Transverse colon (tissue), 4 donors: Measurements from ENCODE around the gene UBAC2. TPM values are rescaled to one million over a fixed set of nuclear protein-coding genes. Genes with fewer than 3 reads are reported as not detected.

Source experiments
- DNase-seq: peaks from one replicate; pipeline ENCODE4 v3.0.0-alpha.2; 2019
- H3K27ac ChIP-seq, 4 donors: fragments of 200-600 bp; sonication (generic); 2 replicates each; pipeline ENCODE4 v1.5.1; 2016 to 2018; ENCODE audit warnings: inconsistent platforms in 4 of 4
- H3K27me3 ChIP-seq: fragments of 200-600 bp; sonication (generic); 2 replicates; pipeline ENCODE4 v1.5.1; 2017; ENCODE audit warnings: inconsistent platforms
- H3K36me3 ChIP-seq, 4 donors: fragments of 200-600 bp; sonication (generic); 2 replicates each; pipeline ENCODE4 v1.5.1; 2017 to 2019; ENCODE audit warnings: inconsistent platforms in 4 of 4
- H3K4me1 ChIP-seq, 4 donors: fragments of 200-600 bp; sonication (generic); 2 replicates each; pipeline ENCODE4 v1.5.1; 2017 to 2020; ENCODE audit warnings: inconsistent platforms in 4 of 4
- H3K4me3 ChIP-seq, 4 donors: fragments of 200-600 bp; sonication (generic); 1 replicate in 1 of 4; 2 replicates in 3 of 4; pipeline versions ENCODE4 v1.5.1 to v1.6.1; 2017 to 2019; ENCODE audit warnings: inconsistent platforms in 4 of 4
- H3K9me3 ChIP-seq, 2 donors: fragments of 200-600 bp; sonication (generic); 2 replicates each; pipeline ENCODE4 v1.5.1; 2017 to 2019; ENCODE audit warnings: inconsistent platforms in 2 of 2
- CTCF ChIP-seq, 5 experiments: fragments of 200-600 bp in 3 of 5; fragments of 450-650 bp in 2 of 5; sonication (generic) in 3 of 5; IDR thresholded peaks; 1 replicate in 2 of 5; 2 replicates in 3 of 5; pipeline ENCODE4 v1.5.1; 2016 to 2017; ENCODE audit warnings: antibody characterized with exemption in 5 of 5, inconsistent platforms in 3 of 5, mild to moderate bottlenecking in 2 of 5, moderate library complexity in 1 of 5
- EP300 ChIP-seq: sonication (generic); formaldehyde crosslinking; IDR thresholded peaks from one replicate; pipeline ENCODE4 v1.6.1; 2017; ENCODE audit warnings: antibody characterized with exemption, low read depth
- POLR2A ChIP-seq: fragments of 450-650 bp; IDR thresholded peaks from one replicate; pipeline ENCODE4 v1.6.1; 2016; ENCODE audit warnings: antibody characterized with exemption, mild to moderate bottlenecking, moderate library complexity
- POLR2AphosphoS5 ChIP-seq, 3 donors: sonication (generic); formaldehyde crosslinking; IDR thresholded peaks; one replicate each; pipeline ENCODE4 v1.6.1; 2016; ENCODE audit warnings: antibody characterized with exemption in 3 of 3
- WGBS, 2 donors: methylation state at CpG; one replicate each; pipeline ENCODE4 v1.1.5; 2018; ENCODE audit warnings: low coverage in 1 of 2; 5-methylcytosine and 5-hydroxymethylcytosine counted together
- in situ Hi-C, 4 donors: fragments of 200-750 bp; cut with MboI; loops; one replicate each; pipeline versions ENCODE4 v1.15.0 to v1.15.1; 2017; ENCODE audit warnings: low sequenced_read_pairs in 3 of 4, low pct_ligation_motif_present in 1 of 4, low pct_unique_long_range_greater_than_20kb in 1 of 4
- intact Hi-C: fragments of 100-400 bp; cut with DNase I; formaldehyde crosslinking; loops from one replicate; pipeline ENCODE4 v1.15.1; 2023; ENCODE audit warnings: low total_unique reads
- total RNA-seq, 4 donors: library from RNA; depleted of rRNA; stranded (reverse); fragments of >200 nt; gene quantifications; one replicate each; pipeline ENCODE4 v1.1.0, GENCODE V29; 2016

The UBAC2 gene
- total RNA-seq, 4 donors from 2014 or later: 34.4 to 77.3 (median 66.5) TPM

GRCh38 chr13:99425485-99426341 is 225.1 kb downstream of the UBAC2 start:
- H3K4me1 ChIP-seq: peaks cover 0 to 5% (median 2%) of the 10 kb centered on the region in 4 donors
- in situ Hi-C loops (loop anchor here in 2 of 4 donors (25.0 kb wide), 1 partner anchor 238 kb away; no protein-coding TSS in a partner anchor), intact Hi-C loops (no loop called here)
- no peaks in the 10 kb centered on the region for H3K36me3 ChIP-seq
- WGBS, 2 donors: 71 to 77% methylated on average over 9 to 18 of the region's 18 CpGs
- no peaks in the 10 kb centered on the region for H3K27me3 ChIP-seq
- H3K27ac ChIP-seq: peak overlapping the region in 3 of 4 donors; percentile 10 to 57 (median 53)
- no peak overlapping the region for H3K4me3 ChIP-seq
- TF ChIP-seq POLR2AphosphoS5 (IDR thresholded peaks at IDR 0.05) (no peak), EP300 (no peak), POLR2A (no peak), CTCF (IDR thresholded peaks at IDR 0.05) (no peak)
- H3K9me3 ChIP-seq: no peaks in the 10 kb centered on the region
- peak; percentile 64 for DNase-seq

GRCh38 chr13:99426426-99426825 is 225.8 kb downstream of the UBAC2 start:
- TF ChIP-seq POLR2AphosphoS5 (IDR thresholded peaks at IDR 0.05): no peak
- no peak for TF ChIP-seq POLR2A
- no peak for TF ChIP-seq CTCF (IDR thresholded peaks at IDR 0.05)
- TF ChIP-seq EP300: no peak
- no peak for DNase-seq
- WGBS, 2 donors: 77 to 80% methylated on average over 1 to 7 of the region's 7 CpGs
- peaks cover 0 to 5% (median 2%) of the 10 kb centered on the region in 4 donors for H3K4me1 ChIP-seq
- H3K27me3 ChIP-seq: no peaks in the 10 kb centered on the region
- no peak overlapping the region for H3K27ac ChIP-seq
- no peaks in the 10 kb centered on the region for H3K9me3 ChIP-seq
- in situ Hi-C loops: loop anchor here in 2 of 4 donors (25.0 kb wide), 1 partner anchor 239 kb away; no protein-coding TSS in a partner anchor
- no peaks in the 10 kb centered on the region for H3K36me3 ChIP-seq
- H3K4me3 ChIP-seq: no peak overlapping the region
- intact Hi-C loops: no loop called here

GRCh38 chr13:99429670-99430069 is 229.0 kb downstream of the UBAC2 start:
- Histone ChIP-seq H3K36me3 (no peaks in the 10 kb centered on the region), H3K4me3 (no peak overlapping the region), H3K9me3 (no peaks in the 10 kb centered on the region), H3K27me3 (no peaks in the 10 kb centered on the region), H3K4me1 (peaks cover 0 to 20% (median 2%) of the 10 kb centered on the region in 4 donors), H3K27ac (no peak overlapping the region)
- in situ Hi-C loops (loop anchor here (10.0 to 25.0 kb wide), 3 partner anchors 45 to 242 kb away; no protein-coding TSS in a partner anchor), intact Hi-C loops (no loop called here)
- TF ChIP-seq POLR2A: no peak
- TF ChIP-seq EP300: no peak
- no peak for TF ChIP-seq POLR2AphosphoS5 (IDR thresholded peaks at IDR 0.05)
- TF ChIP-seq CTCF (IDR thresholded peaks at IDR 0.05): no peak
- DNase-seq: no peak
- 84 to 85% methylated on average over 9 to 10 of the region's 10 CpGs for whole genome bisulfite sequencing, 2 donors

- H3K27ac ChIP-seq: peak overlapping the region; percentile 28 to 61 (median 42)
- H3K27me3 ChIP-seq: no peaks in the 10 kb centered on the region
- H3K9me3 ChIP-seq: no peaks in the 10 kb centered on the region
- in situ Hi-C loops: loop anchor here (10.0 to 25.0 kb wide), 3 partner anchors 47 to 245 kb away; no protein-coding TSS in a partner anchor
- no peaks in the 10 kb centered on the region for H3K36me3 ChIP-seq
- DNase-seq: no peak
- WGBS, 2 donors: 35 to 72% methylated on average over 4 to 18 of the region's 18 CpGs
- H3K4me3 ChIP-seq: peak overlapping the region in 1 of 4 donors; percentile 23
- TF ChIP-seq CTCF (IDR thresholded peaks at IDR 0.05): no peak
- TF ChIP-seq POLR2AphosphoS5 (IDR thresholded peaks at IDR 0.05): no peak
- no peak for TF ChIP-seq EP300
- no peak for TF ChIP-seq POLR2A
- peaks cover 0 to 15% (median 1%) of the 10 kb centered on the region in 4 donors for H3K4me1 ChIP-seq
- intact Hi-C loops: no loop called here
Measured at GRCh38 chr13:99431927-99432608, 231.4 kb downstream of the UBAC2 start.
